Activated B cell treated with CpG ODN at 0.5 μM for 24 hours (primary cell): ENCODE measurements around the gene MUC21. TPM values are rescaled to one million over a fixed set of nuclear protein-coding genes. Genes with fewer than 3 reads are reported as not detected.

Experiments used
- ATAC-seq: fragments of 200-7000 bp; cut with Tn5 transposase; one replicate; pipeline ENCODE4 v1.10.0; 2021; ENCODE audit warnings: low read depth, mild to moderate bottlenecking, moderate library complexity
- CTCF ChIA-PET: fragments of 350-600 bp; sonication (Branson Sonifier 250); formaldehyde crosslinking; loops from one replicate; lab custom pipeline; 2021; ENCODE audit warnings: antibody characterized with exemption; lab: Charles Lee
- POLR2A ChIA-PET: fragments of 350-600 bp; sonication (Branson Sonifier 250); formaldehyde crosslinking; loops from one replicate; lab custom pipeline; 2021; ENCODE audit warnings: antibody characterized with exemption; lab: Charles Lee
- DNase-seq: peaks from one replicate; pipeline ENCODE4 v3.0.0; 2022
- H3K27ac Mint-ChIP-seq: one replicate; pipeline ENCODE4 v1.8.0; 2020; ENCODE audit warnings: mixed read lengths
- H3K27me3 Mint-ChIP-seq: one replicate; pipeline ENCODE4 v1.8.0; 2021; ENCODE audit warnings: mixed read lengths
- H3K36me3 Mint-ChIP-seq: one replicate; pipeline ENCODE4 v1.8.0; 2021; ENCODE audit warnings: low read depth, mixed read lengths
- H3K4me1 Mint-ChIP-seq: one replicate; pipeline ENCODE4 v1.8.0; 2021; ENCODE audit warnings: mixed read lengths
- H3K4me3 Mint-ChIP-seq: one replicate; pipeline ENCODE4 v1.8.0; 2020; ENCODE audit warnings: mild to moderate bottlenecking, mixed read lengths
- H3K9me3 Mint-ChIP-seq: one replicate; pipeline ENCODE4 v1.8.0; 2020; ENCODE audit warnings: mixed read lengths
- CTCF ChIP-seq: fragments of 200-600 bp; IDR thresholded peaks from one replicate; pipeline ENCODE4 v1.8.0; 2022; ENCODE audit warnings: antibody characterized with exemption, mild to moderate bottlenecking
- intact Hi-C: fragments of 100-400 bp; cut with micrococcal nuclease; formaldehyde crosslinking; loops from one replicate; pipeline ENCODE4 v1.15.1; 2024
- total RNA-seq: library from RNA; stranded (reverse); gene quantifications from 2 replicates; pipeline ENCODE4 v1.2.3, GENCODE V29; 2022

The MUC21 gene
- total RNA-seq, 1 donor from 2014 or later, result not detected

DNA sequence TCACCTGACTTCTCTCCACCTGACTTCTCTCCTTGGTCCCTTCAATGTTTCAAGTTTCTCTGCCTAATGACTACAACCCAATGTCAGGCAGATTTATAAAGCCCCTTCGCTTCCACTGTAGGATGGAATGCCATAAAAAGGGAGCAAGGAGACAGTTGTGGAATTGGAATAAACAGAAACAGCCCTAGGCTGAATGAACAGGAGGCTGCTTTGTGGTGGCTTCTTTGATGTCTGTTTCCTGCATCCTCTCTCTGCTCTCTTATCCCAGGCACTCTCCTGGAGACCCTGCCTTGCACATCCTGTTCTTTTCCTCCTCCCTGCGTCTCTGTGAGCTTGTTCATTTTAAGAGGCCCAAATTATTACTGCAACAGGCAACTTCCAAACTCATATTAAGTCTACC lies 25.8 kb upstream of the MUC21 start:
- peaks cover 10% of the 10 kb centered on the region for H3K27me3 Mint-ChIP-seq
- no peak for ATAC-seq
- ChIA-PET CTCF (no interaction called here), POLR2A (no interaction called here)
- TF ChIP-seq CTCF, result no peak
- DNase-seq, result no peak
- H3K9me3 Mint-ChIP-seq, result no peaks in the 10 kb centered on the region
- H3K4me3 Mint-ChIP-seq, result no peak overlapping the region
- intact Hi-C loops, result loop anchor here (5.0 kb wide), 1 partner anchor 215 kb away; the partner anchor contains the start of genes FLOT1 and IER3
- H3K27ac Mint-ChIP-seq, result no peak overlapping the region
- H3K36me3 Mint-ChIP-seq, result no peaks in the 10 kb centered on the region
- H3K4me1 Mint-ChIP-seq, result peaks cover 21% of the 10 kb centered on the region

DNA sequence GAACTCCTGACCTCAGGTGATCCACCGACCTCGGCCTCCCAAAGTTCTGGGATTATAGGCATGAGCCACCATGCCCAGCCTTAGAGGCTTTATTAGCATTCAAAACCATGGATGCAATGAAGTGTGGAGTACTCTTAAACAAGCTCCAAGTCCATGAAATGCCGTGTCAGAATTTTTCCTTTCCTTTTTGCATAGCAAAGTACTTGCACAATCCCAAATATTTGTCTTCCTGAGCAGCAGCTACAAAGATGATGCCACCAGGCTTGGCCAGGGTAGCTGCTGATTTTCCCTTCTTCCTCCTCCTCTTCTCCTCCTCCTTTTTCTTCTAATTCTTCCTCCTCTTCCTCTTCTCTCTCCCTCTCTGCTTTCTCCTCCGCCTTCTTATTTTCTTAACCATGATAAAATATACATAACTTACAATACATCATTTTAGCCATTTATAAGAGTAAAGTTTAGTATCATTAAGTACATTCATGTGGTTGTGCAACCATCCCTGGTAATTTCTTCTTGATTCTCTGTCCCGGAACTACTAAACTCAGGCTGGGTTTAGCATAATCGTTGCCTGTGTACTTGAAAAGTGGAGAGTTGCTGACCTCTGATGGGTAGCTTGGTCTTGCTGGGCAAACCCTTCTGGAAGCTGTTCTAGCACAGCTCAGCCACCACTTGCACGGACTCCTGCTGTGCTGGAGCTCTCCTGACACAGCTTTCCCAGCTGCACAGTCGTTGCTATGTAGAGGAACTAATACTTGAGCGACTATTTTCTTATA lies 22.4 kb upstream of the MUC21 start:
- no peak for DNase-seq
- no peak for ATAC-seq
- H3K27me3 Mint-ChIP-seq, result peaks cover 28% of the 10 kb centered on the region
- intact Hi-C loops, result no loop called here
- H3K27ac Mint-ChIP-seq, result no peak overlapping the region
- peaks cover 8% of the 10 kb centered on the region for H3K4me1 Mint-ChIP-seq
- ChIA-PET POLR2A (no interaction called here), CTCF (no interaction called here)
- H3K4me3 Mint-ChIP-seq, result no peak overlapping the region
- no peak for TF ChIP-seq CTCF
- H3K36me3 Mint-ChIP-seq, result no peaks in the 10 kb centered on the region
- no peaks in the 10 kb centered on the region for H3K9me3 Mint-ChIP-seq

GRCh38 chr6:30962716-30963115 lies 20.8 kb upstream of the MUC21 start:
- no peaks in the 10 kb centered on the region for H3K4me1 Mint-ChIP-seq
- POLR2A ChIA-PET, result interaction anchor here (0.6 kb wide), 2 partner anchors 48 to 216 kb away, joined by 3 to 6 read pairs; partner anchors contain the start of gene MUC22
- H3K27ac Mint-ChIP-seq, result no peak overlapping the region
- intact Hi-C loops, result no loop called here
- CTCF ChIA-PET, result no interaction called here
- H3K36me3 Mint-ChIP-seq, result no peaks in the 10 kb centered on the region
- no peaks in the 10 kb centered on the region for H3K9me3 Mint-ChIP-seq
- H3K27me3 Mint-ChIP-seq, result peaks cover 28% of the 10 kb centered on the region
- no peak for TF ChIP-seq CTCF
- DNase-seq (no peak), ATAC-seq (no peak)
- no peak overlapping the region for H3K4me3 Mint-ChIP-seq

GRCh38 chr6:30963641-30964040 lies 19.9 kb upstream of the MUC21 start:
- Mint-ChIP-seq H3K27me3 (peaks cover 26% of the 10 kb centered on the region), H3K4me1 (no peaks in the 10 kb centered on the region), H3K27ac (no peak overlapping the region), H3K4me3 (no peak overlapping the region), H3K36me3 (no peaks in the 10 kb centered on the region), H3K9me3 (no peaks in the 10 kb centered on the region)
- intact Hi-C loops, result no loop called here
- TF ChIP-seq CTCF, result no peak
- DNase-seq, result no peak
- POLR2A ChIA-PET, result no interaction called here
- ATAC-seq, result no peak
- CTCF ChIA-PET, result no interaction called here

- no peaks in the 10 kb centered on the region for H3K9me3 Mint-ChIP-seq
These were observed 19.4 kb upstream of the MUC21 start for GRCh38 chr6:30964075-30964474.

More at GRCh38 chr6:30964075-30964474, 19.4 kb upstream of the MUC21 start:
- Mint-ChIP-seq H3K4me1 (no peaks in the 10 kb centered on the region), H3K27me3 (peaks cover 26% of the 10 kb centered on the region), H3K36me3 (no peaks in the 10 kb centered on the region), H3K4me3 (no peak overlapping the region), H3K27ac (no peak overlapping the region)
- DNase-seq (no peak), ATAC-seq (no peak)
- no peak for TF ChIP-seq CTCF
- ChIA-PET POLR2A (no interaction called here), CTCF (no interaction called here)
- intact Hi-C loops, result no loop called here
